OCI-LY7 (cell line): Measurements from ENCODE around the gene NEK11.

Experiments
- CTCF ChIP-seq: fragments of 200-600 bp; sonication (generic); conservative IDR thresholded peaks from 2 replicates; pipeline ENCODE4 v1.5.1; 2014; ENCODE audit warnings: mild to moderate bottlenecking, antibody characterized with exemption, low read length, moderate library complexity, mixed read lengths
- EZH2phosphoT487 ChIP-seq: fragments of 200-600 bp; sonication (generic); IDR thresholded peaks from 2 replicates; pipeline ENCODE4 v1.6.1; 2018; ENCODE audit warnings: low read depth, borderline replicate concordance, mild to moderate bottlenecking, mixed run types, antibody characterized with exemption, low read length, moderate library complexity, mixed read lengths

- no peak for TF ChIP-seq CTCF
- no peak for TF ChIP-seq EZH2phosphoT487
Measured at GRCh38 chr3:131283862-131284261, 257.2 kb downstream of the NEK11 start.
